ENCODE data around the gene NKX6-2. TPM values are rescaled to one million over a fixed set of nuclear protein-coding genes. Genes with fewer than 3 reads are reported as not detected.

NKX6-2 gene
- total and polyA plus RNA-seq, 2 experiments from 2014 or later: 0.24 to 9.3 TPM

DNA sequence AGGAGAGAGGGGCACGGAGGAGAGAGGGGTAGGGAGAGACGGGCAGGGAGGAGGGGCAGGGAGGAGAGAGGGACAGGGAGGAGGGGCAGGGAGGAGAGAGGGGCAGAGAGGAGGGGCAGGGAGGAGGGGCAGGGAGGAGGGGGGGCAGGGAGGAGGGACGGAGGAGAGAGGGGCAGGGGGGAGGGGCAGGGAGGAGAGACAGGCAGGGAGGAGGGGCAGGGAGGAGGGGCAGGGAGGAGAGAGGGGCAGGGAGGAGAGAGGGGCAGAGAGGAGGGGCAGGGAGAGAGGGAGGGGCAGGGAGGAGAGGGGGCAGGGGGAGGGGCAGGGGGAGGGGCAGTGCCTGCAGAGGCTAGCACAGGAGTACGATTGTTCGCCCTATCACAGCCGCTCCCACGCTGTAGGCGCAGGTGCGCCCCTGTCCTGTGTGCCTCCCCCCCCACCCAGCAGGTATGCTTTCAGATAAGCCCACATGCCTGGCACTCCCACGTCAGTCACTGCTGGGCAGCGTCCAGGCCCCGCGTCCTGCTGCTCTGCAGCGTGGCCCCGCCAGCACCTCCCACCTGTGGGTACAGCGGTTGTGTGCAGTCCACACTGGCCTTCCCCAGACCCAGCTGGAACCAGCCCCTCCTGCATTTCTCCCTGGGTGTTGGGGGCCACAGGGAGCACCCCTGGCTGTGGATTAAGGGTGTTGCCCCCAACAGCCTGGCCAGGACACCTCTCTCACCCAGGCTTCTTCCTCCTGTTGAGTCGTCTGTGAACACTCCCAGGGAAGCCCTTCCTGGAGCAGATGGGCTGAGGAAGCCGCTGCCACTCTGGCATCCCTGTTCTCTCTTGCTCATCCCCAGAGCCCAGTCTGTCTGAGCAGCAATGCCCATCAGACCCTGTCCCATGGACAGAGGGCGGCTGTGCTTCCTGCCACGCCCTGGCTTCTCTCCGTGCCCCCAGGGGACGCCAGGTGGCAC lies 10.8 kb downstream of the NKX6-2 start:
- no peak overlapping the region for H3K4me3 ChIP-seq
- H3K27me3 Mint-ChIP-seq (ENCODE audit: insufficient read depth, low read depth, poor library complexity): peaks cover 11% of the 10 kb centered on the region
- H3K27ac ChIP-seq (ENCODE audit: low read depth): no peak overlapping the region
- TF ChIP-seq EZH2 (IDR thresholded peaks at IDR 0.05; ENCODE audit: low read depth, unreplicated experiment) (no peak), ZNF114 (CRISPR knock-in tag; IDR thresholded peaks at IDR 0.05) (no peak), ZNF331 (CRISPR knock-in tag; IDR thresholded peaks at IDR 0.05; ENCODE audit: low read depth) (no peak), NANOG (IDR thresholded peaks at IDR 0.05; ENCODE audit: borderline replicate concordance) (no peak), POLR2AphosphoS5 (IDR thresholded peaks at IDR 0.05; ENCODE audit: low read depth) (no peak), STAT1 (IDR thresholded peaks at IDR 0.05; ENCODE audit: unreplicated experiment) (no peak), JUNB (IDR thresholded peaks at IDR 0.05; ENCODE audit: unreplicated experiment) (no peak), EZH2phosphoT487 (IDR thresholded peaks at IDR 0.05; ENCODE audit: unreplicated experiment) (no peak), CREB1 (CRISPR knock-in tag; IDR thresholded peaks at IDR 0.05; ENCODE audit: low read depth) (no peak)
- TF ChIP-seq, protein P1, sequence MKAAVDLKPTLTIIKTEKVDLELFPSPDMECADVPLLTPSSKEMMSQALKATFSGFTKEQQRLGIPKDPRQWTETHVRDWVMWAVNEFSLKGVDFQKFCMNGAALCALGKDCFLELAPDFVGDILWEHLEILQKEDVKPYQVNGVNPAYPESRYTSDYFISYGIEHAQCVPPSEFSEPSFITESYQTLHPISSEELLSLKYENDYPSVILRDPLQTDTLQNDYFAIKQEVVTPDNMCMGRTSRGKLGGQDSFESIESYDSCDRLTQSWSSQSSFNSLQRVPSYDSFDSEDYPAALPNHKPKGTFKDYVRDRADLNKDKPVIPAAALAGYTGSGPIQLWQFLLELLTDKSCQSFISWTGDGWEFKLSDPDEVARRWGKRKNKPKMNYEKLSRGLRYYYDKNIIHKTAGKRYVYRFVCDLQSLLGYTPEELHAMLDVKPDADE (IDR thresholded peaks at IDR 0.05): no peak
- TF ChIP-seq, protein P2, sequence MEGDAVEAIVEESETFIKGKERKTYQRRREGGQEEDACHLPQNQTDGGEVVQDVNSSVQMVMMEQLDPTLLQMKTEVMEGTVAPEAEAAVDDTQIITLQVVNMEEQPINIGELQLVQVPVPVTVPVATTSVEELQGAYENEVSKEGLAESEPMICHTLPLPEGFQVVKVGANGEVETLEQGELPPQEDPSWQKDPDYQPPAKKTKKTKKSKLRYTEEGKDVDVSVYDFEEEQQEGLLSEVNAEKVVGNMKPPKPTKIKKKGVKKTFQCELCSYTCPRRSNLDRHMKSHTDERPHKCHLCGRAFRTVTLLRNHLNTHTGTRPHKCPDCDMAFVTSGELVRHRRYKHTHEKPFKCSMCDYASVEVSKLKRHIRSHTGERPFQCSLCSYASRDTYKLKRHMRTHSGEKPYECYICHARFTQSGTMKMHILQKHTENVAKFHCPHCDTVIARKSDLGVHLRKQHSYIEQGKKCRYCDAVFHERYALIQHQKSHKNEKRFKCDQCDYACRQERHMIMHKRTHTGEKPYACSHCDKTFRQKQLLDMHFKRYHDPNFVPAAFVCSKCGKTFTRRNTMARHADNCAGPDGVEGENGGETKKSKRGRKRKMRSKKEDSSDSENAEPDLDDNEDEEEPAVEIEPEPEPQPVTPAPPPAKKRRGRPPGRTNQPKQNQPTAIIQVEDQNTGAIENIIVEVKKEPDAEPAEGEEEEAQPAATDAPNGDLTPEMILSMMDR (conservative IDR thresholded peaks at IDR 0.05; ENCODE audit: low read depth in 2 of 2): no peak
- H3K9me2 ChIP-seq (ENCODE audit: insufficient read depth): no peaks in the 10 kb centered on the region
- no peak overlapping the region for H2AFZ ChIP-seq
- H3K27me3 ChIP-seq (ENCODE audit: insufficient read depth): no peaks in the 10 kb centered on the region
- H3K36me3 ChIP-seq (ENCODE audit: insufficient read depth): no peaks in the 10 kb centered on the region
- H3K4me3 Mint-ChIP-seq: no peak overlapping the region
- peaks cover 4% of the 10 kb centered on the region for H3K36me3 Mint-ChIP-seq (ENCODE audit: low read depth)
- H3K9me3 Mint-ChIP-seq: no peaks in the 10 kb centered on the region; the same call in 1 of the 3 replicates
- peak; percentile 35 for ATAC-seq
- H3F3A ChIP-seq (replicated peaks; ENCODE audit: low read depth): no peaks in the 10 kb centered on the region
- peak; percentile 30 for DNase-seq (ENCODE audit: low spot score)
- H3K4me2 ChIP-seq: no peak overlapping the region
- no peaks in the 10 kb centered on the region for H4K20me1 ChIP-seq (replicated peaks; ENCODE audit: insufficient read depth)
- H3K27ac Mint-ChIP-seq: no peak overlapping the region
- H3K79me2 ChIP-seq (replicated peaks; ENCODE audit: insufficient read depth): no peaks in the 10 kb centered on the region
- no peaks in the 10 kb centered on the region for H3K4me1 ChIP-seq (ENCODE audit: insufficient read depth)
- H3K4me1 Mint-ChIP-seq: peaks cover 5% of the 10 kb centered on the region; the same call in 2 of the 3 replicates
